Activated naive CD8-positive, alpha-beta T cell treated with anti-CD3 and anti-CD28 coated beads, Interleukin-2, amount 50 U/mL, for 24 hours (primary cell): ENCODE results near the gene SART1.

Source experiments
- ATAC-seq: fragments of 150-1000 bp; cut with Tn5 transposase; one replicate; pipeline ENCODE4 v1.10.0; 2021
- DNase-seq: peaks from one replicate; pipeline ENCODE4 v3.0.0; 2021
- H3K27ac Mint-ChIP-seq: one replicate; pipeline ENCODE4 v1.8.0; 2021; ENCODE audit warnings: mild to moderate bottlenecking, mixed read lengths
- H3K27me3 Mint-ChIP-seq: one replicate; pipeline ENCODE4 v1.8.0; 2021; ENCODE audit warnings: mixed read lengths
- H3K36me3 Mint-ChIP-seq: one replicate; pipeline ENCODE4 v1.8.0; 2021; ENCODE audit warnings: low read depth, mixed read lengths
- H3K4me1 Mint-ChIP-seq: one replicate; pipeline ENCODE4 v1.8.0; 2021; ENCODE audit warnings: mixed read lengths
- H3K4me3 Mint-ChIP-seq: one replicate; pipeline ENCODE4 v1.8.0; 2021; ENCODE audit warnings: mild to moderate bottlenecking, moderate library complexity, mixed read lengths
- H3K9me3 Mint-ChIP-seq: one replicate; pipeline ENCODE4 v1.8.0; 2021; ENCODE audit warnings: mixed read lengths

SART1 gene

DNA sequence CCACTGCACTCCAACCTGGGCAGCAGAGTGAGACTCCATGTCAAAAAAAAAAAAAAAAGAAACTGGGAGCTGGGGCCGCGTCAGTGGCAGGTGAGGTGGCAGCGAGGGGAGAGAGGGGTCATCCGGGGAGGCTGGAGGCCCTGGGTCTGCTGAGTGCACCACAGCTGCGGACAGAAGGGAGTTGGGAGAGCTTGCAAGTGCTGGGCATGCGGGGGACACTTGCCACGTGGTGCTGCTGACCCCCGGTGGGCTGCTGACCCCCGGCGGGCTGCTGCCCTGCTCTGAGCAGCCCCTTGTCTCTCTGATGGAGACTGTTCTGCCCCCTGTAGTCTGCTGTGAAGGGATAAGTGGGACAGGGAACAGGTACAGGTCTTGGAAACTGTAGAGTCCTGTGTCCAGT is 39.7 kb upstream of the SART1 start:
- no peak for DNase-seq
- H3K36me3 Mint-ChIP-seq: peaks cover 8% of the 10 kb centered on the region
- no peak overlapping the region for H3K4me3 Mint-ChIP-seq
- no peaks in the 10 kb centered on the region for H3K9me3 Mint-ChIP-seq
- H3K27me3 Mint-ChIP-seq: no peaks in the 10 kb centered on the region
- no peak for ATAC-seq
- H3K27ac Mint-ChIP-seq: no peak overlapping the region
- H3K4me1 Mint-ChIP-seq: peaks cover 27% of the 10 kb centered on the region

- H3K4me3 Mint-ChIP-seq: no peak overlapping the region
- DNase-seq: no peak
- H3K9me3 Mint-ChIP-seq: no peaks in the 10 kb centered on the region
- H3K27ac Mint-ChIP-seq: no peak overlapping the region
- ATAC-seq: no peak
- peaks cover 8% of the 10 kb centered on the region for H3K36me3 Mint-ChIP-seq
- peaks cover 28% of the 10 kb centered on the region for H3K4me1 Mint-ChIP-seq
- no peaks in the 10 kb centered on the region for H3K27me3 Mint-ChIP-seq
These were observed 39.0 kb upstream of the SART1 start for GRCh38 chr11:65922565-65922964.

DNA sequence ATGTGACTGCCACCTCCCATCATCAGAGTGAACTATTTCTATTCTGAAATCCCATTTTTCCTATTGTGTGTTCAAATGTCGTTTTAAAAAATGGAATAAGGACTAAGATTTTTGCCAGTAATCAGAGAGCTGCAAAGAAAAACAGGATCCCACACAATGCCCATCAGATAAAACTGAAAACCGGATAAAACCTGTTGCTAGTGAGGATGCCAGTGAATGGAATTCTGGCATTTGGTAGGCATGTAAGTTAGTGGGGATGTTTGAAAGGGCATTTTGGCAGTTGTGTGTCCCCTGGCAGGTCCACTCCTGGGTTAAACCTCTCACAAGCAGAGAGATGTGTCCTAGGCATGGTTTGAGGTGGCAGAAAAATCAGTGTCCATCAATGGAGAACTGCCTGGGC is 36.1 kb upstream of the SART1 start:
- peaks cover 42% of the 10 kb centered on the region for H3K4me1 Mint-ChIP-seq
- H3K9me3 Mint-ChIP-seq: no peaks in the 10 kb centered on the region
- ATAC-seq (no peak), DNase-seq (no peak)
- H3K27me3 Mint-ChIP-seq: no peaks in the 10 kb centered on the region
- no peak overlapping the region for H3K27ac Mint-ChIP-seq
- H3K4me3 Mint-ChIP-seq: no peak overlapping the region
- H3K36me3 Mint-ChIP-seq: peaks cover 8% of the 10 kb centered on the region

DNA sequence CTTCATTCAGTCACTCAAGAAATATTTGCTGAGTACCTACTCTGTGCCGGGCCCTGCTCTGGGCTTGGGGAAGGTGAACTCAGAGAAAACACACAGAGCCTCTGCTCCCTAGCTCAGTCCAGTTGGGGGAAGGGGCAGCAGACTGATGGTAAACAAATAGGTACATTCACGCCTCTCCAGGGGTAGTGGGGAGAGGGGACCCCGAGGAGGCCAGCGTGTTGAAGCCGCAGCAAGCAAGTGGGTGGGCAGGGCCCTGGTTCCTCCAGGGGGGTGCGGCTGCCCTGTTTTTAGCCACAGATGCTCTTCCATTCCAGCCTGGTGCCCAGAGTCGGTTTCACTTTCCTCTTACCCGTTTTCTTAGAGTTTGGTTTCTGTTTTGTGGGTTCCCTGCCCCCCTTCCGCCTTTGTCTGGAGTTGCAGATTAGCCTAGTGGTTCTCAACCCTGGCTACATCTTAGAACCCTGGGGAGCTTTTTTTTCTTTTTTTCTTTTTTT is 33.6 kb upstream of the SART1 start:
- H3K4me3 Mint-ChIP-seq: peak overlapping the region; percentile 69
- H3K36me3 Mint-ChIP-seq: no peaks in the 10 kb centered on the region
- H3K4me1 Mint-ChIP-seq: peaks cover 52% of the 10 kb centered on the region
- ATAC-seq (peak; percentile 86), DNase-seq (peak; percentile 73)
- no peaks in the 10 kb centered on the region for H3K27me3 Mint-ChIP-seq
- peak overlapping the region; percentile 90 for H3K27ac Mint-ChIP-seq
- H3K9me3 Mint-ChIP-seq: no peaks in the 10 kb centered on the region

GRCh38 chr11:65928667-65929066 is 32.9 kb upstream of the SART1 start:
- Mint-ChIP-seq H3K4me1 (peaks cover 51% of the 10 kb centered on the region), H3K9me3 (no peaks in the 10 kb centered on the region), H3K4me3 (peak overlapping the region; percentile 69), H3K36me3 (no peaks in the 10 kb centered on the region), H3K27ac (peak overlapping the region; percentile 90), H3K27me3 (no peaks in the 10 kb centered on the region)
- DNase-seq (no peak), ATAC-seq (no peak)

GRCh38 chr11:65931773-65932557 is 29.6 kb upstream of the SART1 start:
- Mint-ChIP-seq H3K4me1 (peaks cover 50% of the 10 kb centered on the region), H3K27me3 (no peaks in the 10 kb centered on the region), H3K9me3 (no peaks in the 10 kb centered on the region), H3K36me3 (no peaks in the 10 kb centered on the region), H3K4me3 (no peak overlapping the region), H3K27ac (no peak overlapping the region)
- ATAC-seq: peak; percentile 47
- DNase-seq: no peak

DNA sequence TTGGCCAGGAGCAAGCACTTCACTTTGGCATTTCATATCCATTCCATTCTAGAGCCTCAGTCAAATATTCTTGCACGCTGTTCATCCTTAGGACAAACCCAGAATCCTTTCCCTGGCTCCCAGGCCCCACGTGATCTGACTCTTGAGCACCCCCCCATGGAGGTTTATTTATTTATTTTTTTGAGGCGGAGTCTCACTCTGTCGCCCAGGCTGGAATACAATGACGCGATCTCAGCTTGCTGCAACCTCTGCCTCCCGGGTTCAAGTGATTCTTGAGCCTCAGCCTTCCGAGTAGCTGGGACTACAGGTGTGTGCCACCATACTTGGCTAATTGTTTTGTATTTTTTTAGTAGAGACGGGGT is 29.0 kb upstream of the SART1 start:
- ATAC-seq (no peak), DNase-seq (no peak)
- Mint-ChIP-seq H3K4me1 (peaks cover 45% of the 10 kb centered on the region), H3K27me3 (no peaks in the 10 kb centered on the region), H3K36me3 (no peaks in the 10 kb centered on the region), H3K9me3 (no peaks in the 10 kb centered on the region), H3K27ac (no peak overlapping the region), H3K4me3 (no peak overlapping the region)

GRCh38 chr11:65934014-65934413 is 27.5 kb upstream of the SART1 start:
- no peaks in the 10 kb centered on the region for H3K9me3 Mint-ChIP-seq
- H3K4me3 Mint-ChIP-seq: no peak overlapping the region
- DNase-seq (no peak), ATAC-seq (no peak)
- no peaks in the 10 kb centered on the region for H3K36me3 Mint-ChIP-seq
- H3K27me3 Mint-ChIP-seq: no peaks in the 10 kb centered on the region
- H3K4me1 Mint-ChIP-seq: peaks cover 30% of the 10 kb centered on the region
- no peak overlapping the region for H3K27ac Mint-ChIP-seq

DNA sequence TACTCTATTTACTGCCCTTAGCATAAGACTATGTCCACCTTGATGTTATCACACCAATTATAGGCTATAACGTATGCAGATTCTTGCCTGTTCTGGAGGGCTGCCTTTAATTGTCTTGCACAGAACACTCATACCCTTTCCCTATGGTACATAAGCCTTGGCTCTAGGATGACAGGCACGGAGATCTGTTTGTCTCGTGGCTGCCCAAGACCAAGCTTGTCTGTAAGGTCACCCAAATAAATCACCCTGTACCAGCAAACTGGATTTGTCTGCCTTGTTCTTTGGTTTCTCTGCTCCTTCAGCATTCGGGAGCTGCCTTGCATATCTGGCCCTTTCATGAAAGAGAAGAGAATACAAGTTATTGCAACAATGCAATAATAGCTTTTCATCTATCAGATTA is 23.8 kb upstream of the SART1 start:
- Mint-ChIP-seq H3K36me3 (no peaks in the 10 kb centered on the region), H3K9me3 (no peaks in the 10 kb centered on the region), H3K27ac (no peak overlapping the region), H3K4me3 (no peak overlapping the region), H3K27me3 (peaks cover 6% of the 10 kb centered on the region), H3K4me1 (peaks cover 9% of the 10 kb centered on the region)
- DNase-seq (no peak), ATAC-seq (no peak)

- H3K36me3 Mint-ChIP-seq: no peaks in the 10 kb centered on the region
- no peak overlapping the region for H3K4me3 Mint-ChIP-seq
- peaks cover 6% of the 10 kb centered on the region for H3K27me3 Mint-ChIP-seq
- peaks cover 6% of the 10 kb centered on the region for H3K4me1 Mint-ChIP-seq
- no peaks in the 10 kb centered on the region for H3K9me3 Mint-ChIP-seq
- ATAC-seq: no peak
- no peak overlapping the region for H3K27ac Mint-ChIP-seq
- no peak for DNase-seq
These were observed 19.7 kb upstream of the SART1 start for GRCh38 chr11:65941720-65942310.

DNA sequence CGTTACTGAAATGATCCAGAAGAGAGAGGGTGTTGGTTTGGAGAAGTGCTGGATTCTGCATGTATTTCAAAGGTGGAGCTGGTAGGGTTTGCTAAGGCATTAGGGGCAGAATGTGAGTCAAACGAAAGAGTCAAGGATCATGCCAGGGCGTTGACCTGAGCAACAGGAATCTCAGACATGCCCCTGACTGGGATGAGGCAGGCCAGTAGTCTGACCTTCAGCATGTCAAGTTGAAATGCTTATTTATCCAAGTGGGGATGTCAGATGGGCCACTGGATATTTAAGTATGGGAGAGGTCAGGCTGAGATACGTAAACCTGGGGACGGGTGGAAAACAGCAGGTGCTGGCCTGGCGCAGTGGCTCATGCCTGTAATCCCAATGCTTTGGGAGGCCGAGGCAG is 19.0 kb upstream of the SART1 start:
- DNase-seq: no peak
- ATAC-seq: no peak
- Mint-ChIP-seq H3K9me3 (no peaks in the 10 kb centered on the region), H3K4me3 (no peak overlapping the region), H3K4me1 (peaks cover 6% of the 10 kb centered on the region), H3K27ac (no peak overlapping the region), H3K36me3 (no peaks in the 10 kb centered on the region), H3K27me3 (peaks cover 6% of the 10 kb centered on the region)

DNA sequence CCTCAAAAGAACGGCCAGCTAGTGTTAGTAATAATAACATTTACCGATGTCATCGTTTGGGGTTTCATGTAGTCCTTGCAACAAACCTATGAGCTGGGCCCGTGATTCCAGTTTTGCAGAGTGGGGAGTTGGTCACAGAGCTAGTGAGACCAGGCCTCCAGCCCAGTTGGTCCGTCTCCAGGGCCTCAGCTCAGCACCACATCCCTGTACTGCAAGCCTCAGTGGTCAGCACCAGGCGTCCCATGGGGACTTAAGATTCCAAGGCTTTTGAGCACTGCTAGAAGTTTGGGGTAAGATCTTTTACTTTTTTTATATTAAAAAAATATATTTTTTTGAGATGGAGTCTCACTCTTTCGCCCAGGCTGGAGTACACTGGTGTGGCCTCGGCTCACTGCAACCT is 17.3 kb upstream of the SART1 start:
- peaks cover 6% of the 10 kb centered on the region for H3K4me1 Mint-ChIP-seq
- H3K27me3 Mint-ChIP-seq: peaks cover 8% of the 10 kb centered on the region
- no peaks in the 10 kb centered on the region for H3K36me3 Mint-ChIP-seq
- no peak overlapping the region for H3K4me3 Mint-ChIP-seq
- DNase-seq: no peak
- no peak for ATAC-seq
- H3K27ac Mint-ChIP-seq: no peak overlapping the region
- H3K9me3 Mint-ChIP-seq: no peaks in the 10 kb centered on the region

GRCh38 chr11:65944767-65945166 is 16.8 kb upstream of the SART1 start:
- ATAC-seq (no peak), DNase-seq (no peak)
- Mint-ChIP-seq H3K36me3 (no peaks in the 10 kb centered on the region), H3K4me3 (no peak overlapping the region), H3K27me3 (peaks cover 8% of the 10 kb centered on the region), H3K4me1 (peaks cover 6% of the 10 kb centered on the region), H3K9me3 (no peaks in the 10 kb centered on the region), H3K27ac (no peak overlapping the region)

DNA sequence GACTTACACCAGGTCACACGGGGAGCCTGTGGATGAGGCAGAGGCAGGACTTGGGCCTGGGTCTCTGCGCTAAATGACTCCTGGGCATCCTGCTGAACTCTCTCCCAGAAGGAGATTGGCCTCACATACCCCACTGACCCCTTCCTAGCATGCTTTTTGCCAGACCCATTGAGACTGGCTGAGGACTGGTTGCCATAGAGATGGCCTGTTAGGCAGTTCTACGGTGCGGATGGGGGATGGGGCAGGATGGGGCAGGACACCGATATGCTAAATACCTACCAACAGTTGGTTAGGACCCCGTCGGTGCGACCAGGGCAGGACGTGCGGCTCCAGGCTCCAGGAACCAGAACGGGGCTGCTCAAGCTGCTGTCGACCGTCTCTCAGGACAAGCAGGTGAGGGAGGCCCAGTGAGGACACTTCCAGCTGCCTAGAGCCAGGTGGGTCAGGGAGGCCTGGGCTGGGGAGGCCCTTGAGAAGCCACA is 16.1 kb upstream of the SART1 start, which contains the start of gene TSGA10IP:
Gene TSGA10IP (plus strand): TSS at position 51 of the 482 bp plus-strand sequence. CDS start 196 bp downstream, at position 247.
- H3K4me3 Mint-ChIP-seq: no peak within 1 kb of the TSS

DNA sequence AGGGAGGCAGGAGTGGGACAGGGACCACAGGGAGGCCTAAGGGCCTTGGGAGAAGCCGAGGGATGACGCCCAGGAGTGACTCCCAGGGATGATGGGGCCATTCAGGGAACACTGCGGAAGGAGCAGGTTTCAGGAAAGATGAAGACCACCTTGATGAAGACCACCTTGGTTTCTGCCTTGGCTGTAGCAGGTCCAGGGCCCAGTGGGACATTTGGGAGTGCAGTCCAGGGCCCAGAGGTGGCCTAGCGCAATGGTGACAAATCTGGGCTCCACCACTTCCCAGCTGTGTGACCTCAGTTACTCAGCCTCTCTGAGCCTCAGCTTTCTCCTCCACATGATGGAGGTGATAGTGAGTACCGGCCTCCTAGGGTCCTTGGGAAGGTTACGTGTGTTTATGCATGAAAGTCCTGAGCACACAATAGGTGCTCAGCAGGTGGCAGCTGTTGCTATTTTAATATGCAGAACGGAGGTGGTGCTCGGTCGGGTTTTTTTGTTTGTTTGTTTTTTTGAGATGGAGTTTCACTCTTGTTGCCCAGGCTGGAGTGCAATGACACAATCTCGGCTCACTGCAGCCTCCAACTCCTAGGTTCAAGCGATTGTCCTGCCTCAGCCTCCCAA is 15.5 kb upstream of the SART1 start:
- H3K4me1 Mint-ChIP-seq: peaks cover 6% of the 10 kb centered on the region
- no peak overlapping the region for H3K27ac Mint-ChIP-seq
- no peak for DNase-seq
- H3K27me3 Mint-ChIP-seq: peaks cover 6% of the 10 kb centered on the region
- H3K4me3 Mint-ChIP-seq: no peak overlapping the region
- no peaks in the 10 kb centered on the region for H3K36me3 Mint-ChIP-seq
- ATAC-seq: no peak
- no peaks in the 10 kb centered on the region for H3K9me3 Mint-ChIP-seq

More for the DNA sequence above, 16.1 kb upstream of the SART1 start, which contains the start of gene TSGA10IP:
- Mint-ChIP-seq H3K9me3 (no peaks in the 10 kb centered on the region), H3K27ac (no peak within 1 kb of the TSS), H3K27me3 (peaks cover 6% of the 10 kb centered on the region), H3K4me1 (peaks cover 6% of the 10 kb centered on the region), H3K36me3 (no peaks in the 10 kb centered on the region)
- no peak for DNase-seq
- no peak for ATAC-seq
